GM12872 (cell line): Measurements from ENCODE around the gene KCNJ5.

Experiments used
- TF ChIP-seq, protein P1 (sequence below): IDR thresholded peaks from 3 replicates; pipeline ENCODE4 v1.5.1; 2011; ENCODE audit warnings: low read depth, mild to moderate bottlenecking, low read length, moderate library complexity; ENCODE audit not compliant: insufficient read depth

The KCNJ5 gene

DNA sequence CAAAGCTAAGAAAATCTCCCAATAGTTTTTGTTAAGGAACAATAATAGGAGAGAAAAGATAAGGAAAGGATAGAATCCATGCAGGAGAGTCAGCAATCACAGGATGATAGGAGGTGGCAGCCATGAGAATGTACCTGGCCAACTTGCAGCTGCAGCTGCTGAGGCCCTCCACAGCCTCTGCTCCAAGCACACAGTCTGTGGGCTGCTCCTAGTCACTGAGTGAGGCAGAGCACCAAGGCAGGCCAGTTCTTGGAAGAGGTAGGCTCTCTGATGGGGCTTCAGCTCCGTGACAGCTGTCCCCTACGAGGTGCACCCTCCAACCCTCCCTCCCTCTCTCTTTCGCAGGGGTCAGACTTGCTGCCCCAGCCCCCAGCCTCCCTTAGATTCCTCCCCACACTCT lies 18.6 kb upstream of the KCNJ5 start:
- TF ChIP-seq, protein P1, sequence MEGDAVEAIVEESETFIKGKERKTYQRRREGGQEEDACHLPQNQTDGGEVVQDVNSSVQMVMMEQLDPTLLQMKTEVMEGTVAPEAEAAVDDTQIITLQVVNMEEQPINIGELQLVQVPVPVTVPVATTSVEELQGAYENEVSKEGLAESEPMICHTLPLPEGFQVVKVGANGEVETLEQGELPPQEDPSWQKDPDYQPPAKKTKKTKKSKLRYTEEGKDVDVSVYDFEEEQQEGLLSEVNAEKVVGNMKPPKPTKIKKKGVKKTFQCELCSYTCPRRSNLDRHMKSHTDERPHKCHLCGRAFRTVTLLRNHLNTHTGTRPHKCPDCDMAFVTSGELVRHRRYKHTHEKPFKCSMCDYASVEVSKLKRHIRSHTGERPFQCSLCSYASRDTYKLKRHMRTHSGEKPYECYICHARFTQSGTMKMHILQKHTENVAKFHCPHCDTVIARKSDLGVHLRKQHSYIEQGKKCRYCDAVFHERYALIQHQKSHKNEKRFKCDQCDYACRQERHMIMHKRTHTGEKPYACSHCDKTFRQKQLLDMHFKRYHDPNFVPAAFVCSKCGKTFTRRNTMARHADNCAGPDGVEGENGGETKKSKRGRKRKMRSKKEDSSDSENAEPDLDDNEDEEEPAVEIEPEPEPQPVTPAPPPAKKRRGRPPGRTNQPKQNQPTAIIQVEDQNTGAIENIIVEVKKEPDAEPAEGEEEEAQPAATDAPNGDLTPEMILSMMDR: no peak

DNA sequence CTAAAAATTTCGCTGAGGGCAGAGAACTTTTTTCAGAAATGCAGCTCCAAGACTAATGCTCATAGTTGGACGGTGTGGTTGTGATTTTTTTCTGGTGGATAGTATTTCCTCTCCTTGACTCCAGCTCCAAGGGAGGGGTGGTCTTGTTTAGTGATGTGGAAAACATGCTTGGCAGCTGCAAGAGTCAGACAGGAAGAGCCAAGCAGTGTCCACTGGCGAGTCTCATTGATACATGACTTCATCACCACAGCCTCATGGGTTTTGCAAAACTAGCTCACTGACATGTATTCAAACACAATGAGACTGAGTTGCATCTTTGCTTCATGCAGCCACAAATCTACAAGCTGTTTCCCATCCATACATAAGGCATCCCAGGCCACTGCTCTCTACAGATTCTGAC lies 16.7 kb upstream of the KCNJ5 start:
- TF ChIP-seq, protein P1: no peak

DNA sequence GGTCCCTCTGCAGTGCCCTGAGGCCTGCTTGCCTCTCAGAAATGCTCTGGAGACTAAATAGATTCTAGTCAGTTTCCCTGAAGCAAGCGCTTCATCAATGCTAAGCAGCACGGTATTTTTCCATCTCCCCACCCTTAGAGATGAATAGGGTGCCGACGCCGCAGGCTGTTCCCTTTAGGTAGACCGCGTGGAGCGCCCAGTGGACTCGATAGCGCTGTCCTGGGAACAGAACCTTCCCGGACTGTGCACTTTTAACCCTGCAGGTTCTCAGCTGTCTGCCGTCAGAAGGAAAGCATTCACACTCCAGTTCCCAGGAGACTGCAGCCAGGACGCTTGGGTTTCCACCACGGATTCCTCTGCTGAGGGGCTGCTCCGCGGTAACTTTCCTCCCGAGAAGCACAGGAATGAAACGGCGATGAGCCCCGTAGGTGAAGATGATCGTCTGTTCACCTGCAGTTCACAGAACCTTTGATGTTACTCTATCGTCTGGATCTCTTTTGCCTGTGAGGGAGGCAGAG lies 15.0 kb upstream of the KCNJ5 start:
- TF ChIP-seq, protein P1: no peak

DNA sequence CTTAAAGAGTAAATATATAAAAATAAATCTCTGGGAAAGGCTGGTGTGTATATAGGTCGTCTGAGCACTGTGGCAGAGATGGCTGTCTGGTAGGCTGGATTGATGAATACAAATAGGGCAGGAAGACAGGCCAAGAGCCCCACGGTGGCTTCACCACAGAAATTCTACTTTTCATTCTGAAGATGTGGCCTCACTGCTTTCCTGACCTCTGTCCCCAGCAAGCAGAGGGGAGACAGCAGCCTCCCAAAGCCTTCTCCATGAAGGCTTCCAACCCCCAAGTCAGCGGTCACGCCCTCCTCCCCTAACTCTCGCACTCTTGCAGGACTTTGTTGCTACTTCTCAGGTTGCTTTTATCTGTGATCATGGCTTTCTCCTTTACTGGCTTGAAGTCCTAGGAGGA lies 13.4 kb upstream of the KCNJ5 start:
- TF ChIP-seq, protein P1: no peak

DNA sequence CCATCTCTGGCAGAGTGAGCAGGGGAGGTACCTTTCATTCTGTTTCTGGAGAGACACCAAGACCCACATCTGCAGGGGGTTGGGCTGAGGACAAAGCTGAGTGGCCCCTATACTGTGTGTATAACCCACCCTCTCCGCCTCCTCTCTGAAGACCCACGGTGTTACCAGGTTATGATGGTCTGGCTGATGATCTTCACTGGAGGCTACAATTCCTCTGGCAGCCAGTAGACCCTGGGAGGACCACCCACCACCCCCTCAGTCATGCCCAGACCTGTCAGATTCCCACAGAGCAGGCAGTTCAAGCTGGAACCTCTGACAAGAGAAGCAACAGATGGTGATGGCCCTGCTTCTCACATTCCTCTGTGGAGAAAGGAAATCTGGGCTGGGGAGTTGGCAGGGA lies 12.7 kb upstream of the KCNJ5 start:
- TF ChIP-seq, protein P1: no peak

DNA sequence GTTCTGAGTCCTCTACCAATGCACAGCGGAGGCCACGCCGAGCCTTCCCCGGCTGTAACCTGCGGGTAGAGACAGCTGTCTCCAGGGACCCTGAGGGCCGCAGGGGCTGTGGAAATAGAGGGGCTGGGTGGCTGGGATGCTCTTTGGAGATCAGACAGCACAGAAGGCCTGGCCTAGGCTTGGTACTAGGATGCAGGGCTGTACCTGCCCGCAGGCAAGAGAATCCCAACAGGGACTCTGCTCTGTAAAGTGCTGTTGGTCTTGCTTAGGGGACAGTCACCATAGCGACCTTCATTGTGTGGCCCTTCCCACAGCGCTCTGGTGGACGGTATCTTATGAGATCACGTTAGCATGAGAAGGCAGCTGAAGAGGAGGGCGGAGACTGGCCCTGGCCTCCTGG lies 11.3 kb upstream of the KCNJ5 start:
- TF ChIP-seq, protein P1: no peak

DNA sequence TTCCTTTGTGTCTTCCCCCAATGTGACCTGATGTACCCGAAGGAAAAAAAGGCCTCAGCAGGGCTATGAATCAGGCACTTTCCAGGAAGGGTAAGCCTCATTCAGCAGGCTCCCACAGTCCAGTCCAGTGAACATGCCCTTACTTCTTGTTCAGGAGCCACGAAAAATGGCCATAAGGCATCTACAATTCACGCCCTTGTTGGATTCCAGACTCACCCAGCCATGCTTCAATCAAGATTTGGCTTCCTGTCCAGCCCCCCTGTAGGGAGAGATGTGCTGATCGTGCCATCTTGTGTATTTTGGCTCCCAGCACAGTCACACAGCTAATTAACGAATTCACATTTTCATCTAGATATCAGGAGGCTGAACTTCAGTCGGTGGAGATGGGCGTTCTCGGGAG lies 9.9 kb upstream of the KCNJ5 start:
- TF ChIP-seq, protein P1: no peak
